Measurements from ENCODE around the gene VWF.
A peak's percentile ranks its signal among the peaks of the same experiment; 100 is the strongest.
"Not testable (repeated sequence)": the region's sequence is repeated elsewhere in the genome, so short reads cannot be mapped to it uniquely, and the experiment has no call there.

The VWF gene
- 2.1 reads per million, percentile 4 among the genes with 10 or more reads in this experiment for total RNA-seq

- DNase-seq = no peak
Measured at GRCh38 chr12:6124411-6125309, at the start of gene VWF. Gene VWF, minus strand, starts transcription at chr12:6124670. Its CDS starts 1,474 bp downstream, at chr12:6123196.

- no peak for DNase-seq
Measured at GRCh38 chr12:6172862-6173261, 48.4 kb upstream of the VWF start.

GRCh38 chr12:6172086-6172485 is 47.6 kb upstream of the VWF start:
- no peak for DNase-seq

GRCh38 chr12:6171409-6172015 is 47.0 kb upstream of the VWF start:
- DNase-seq = no peak

- no peak for DNase-seq
Measured at GRCh38 chr12:6167327-6168280, 43.1 kb upstream of the VWF start.

GRCh38 chr12:6166808-6167207 is 42.3 kb upstream of the VWF start:
- DNase-seq = no peak

GRCh38 chr12:6165395-6165794 is 40.9 kb upstream of the VWF start:
- DNase-seq = no peak

GRCh38 chr12:6163416-6164060 is 39.1 kb upstream of the VWF start:
- DNase-seq = no peak

DNA sequence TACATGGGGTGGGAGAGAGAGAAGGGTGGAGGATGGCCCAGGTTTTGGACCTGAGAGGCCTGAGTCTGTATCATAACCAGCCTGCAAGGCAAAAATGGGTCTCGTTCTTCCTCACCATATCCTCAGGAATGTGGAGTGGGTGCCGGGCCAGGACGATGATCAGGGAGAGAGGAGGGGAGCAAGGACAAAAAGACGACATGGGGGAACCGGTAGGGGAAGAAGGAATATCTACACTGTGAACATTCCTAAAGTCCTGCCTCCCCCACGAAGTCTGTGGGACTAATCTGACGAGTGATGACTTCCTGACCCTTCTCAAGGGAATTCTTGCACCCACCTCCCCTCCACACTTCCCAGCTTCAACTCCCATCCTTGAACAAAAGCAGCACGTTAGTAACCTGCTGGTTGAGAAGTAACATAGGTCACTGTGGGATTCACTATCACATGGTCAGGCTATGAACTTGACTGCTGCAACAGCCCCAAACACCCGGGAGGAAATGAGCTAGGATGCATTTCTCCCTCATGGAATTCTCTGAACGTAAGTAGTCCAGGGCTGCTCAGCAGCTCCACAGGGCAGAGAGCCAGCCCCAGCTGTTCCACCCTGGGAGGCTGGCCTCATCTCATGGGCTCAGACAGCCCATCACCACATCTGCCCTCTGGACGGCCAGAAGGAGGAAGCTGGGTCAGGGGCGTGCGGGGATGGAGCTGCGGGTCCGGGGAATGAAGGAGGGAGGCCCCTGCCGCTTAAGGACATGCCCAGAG is 36.8 kb upstream of the VWF start:
- DNase-seq = no peak

GRCh38 chr12:6160049-6160649 is 35.7 kb upstream of the VWF start:
- DNase-seq = not testable (repeated sequence)

- DNase-seq = not testable (repeated sequence)
Measured at GRCh38 chr12:6159166-6160011, 34.9 kb upstream of the VWF start.

- no peak for DNase-seq
Measured at GRCh38 chr12:6158749-6159148, 34.3 kb upstream of the VWF start.

DNA sequence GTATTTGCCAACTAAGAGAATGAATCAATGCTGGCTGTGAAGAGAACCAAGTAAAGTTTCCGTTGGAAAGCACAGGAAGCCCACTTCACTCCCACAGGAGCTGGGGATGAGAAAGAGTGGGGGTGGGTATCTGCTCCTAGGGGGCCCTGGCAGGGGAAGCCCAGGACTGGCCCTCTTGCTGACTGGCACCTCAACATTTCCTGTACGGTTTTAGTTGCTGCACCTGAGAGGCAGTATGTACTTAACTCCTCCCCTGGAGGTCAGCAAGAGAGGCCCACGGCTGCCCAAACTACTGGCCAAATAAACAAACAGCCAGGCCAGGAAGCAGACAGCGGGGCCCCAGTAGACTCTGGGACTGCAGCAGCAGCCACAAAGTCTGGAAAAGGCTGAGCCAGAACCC is 33.8 kb upstream of the VWF start:
- no peak for DNase-seq

GRCh38 chr12:6157482-6157881 is 33.0 kb upstream of the VWF start:
- DNase-seq = no peak

- no peak for DNase-seq
Measured at GRCh38 chr12:6154730-6155459, 30.4 kb upstream of the VWF start.

GRCh38 chr12:6148722-6149121 is 24.3 kb upstream of the VWF start:
- DNase-seq = not testable (repeated sequence)

- DNase-seq = no peak
Measured at GRCh38 chr12:6148061-6148460, 23.6 kb upstream of the VWF start.

DNA sequence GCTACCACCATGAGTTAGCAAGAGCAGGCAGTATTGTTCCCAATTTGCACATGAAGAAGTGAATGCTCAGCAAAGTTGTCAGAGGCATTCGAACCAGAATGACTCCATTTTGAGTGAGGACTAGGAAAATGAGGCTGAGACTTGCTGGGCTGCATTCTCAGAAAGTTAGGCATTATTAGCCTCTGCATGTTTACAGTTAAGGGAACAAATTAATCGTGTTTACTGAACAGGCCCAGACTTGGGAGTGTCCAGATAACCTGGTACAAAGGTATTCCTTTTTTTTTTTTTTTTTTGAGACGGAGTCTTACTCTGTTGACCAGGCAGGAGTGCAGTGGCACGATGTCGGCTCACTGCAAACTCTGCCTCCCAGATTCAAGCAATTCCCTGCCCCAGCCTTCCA is 22.5 kb upstream of the VWF start:
- no peak for DNase-seq

DNA sequence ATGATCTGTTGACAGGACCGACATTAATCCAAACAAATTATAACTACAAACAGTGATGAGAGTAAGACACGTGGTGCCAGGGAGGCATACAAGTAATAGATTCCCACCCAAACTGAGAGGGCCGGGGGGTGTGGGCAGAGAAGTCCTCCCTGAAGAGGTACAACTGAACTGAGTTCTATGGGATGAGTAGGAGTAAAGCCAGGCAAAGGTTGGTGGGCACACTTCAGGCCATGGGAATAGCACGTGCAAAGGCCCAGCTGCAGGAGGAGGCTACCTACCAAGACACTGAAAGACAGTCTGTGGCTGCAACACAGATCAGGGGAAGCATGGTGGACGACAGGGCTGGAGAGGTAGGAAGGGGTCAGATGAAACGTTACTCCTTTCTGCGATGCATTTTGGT is 22.0 kb upstream of the VWF start:
- DNase-seq = no peak

GRCh38 chr12:6145564-6145963 is 21.1 kb upstream of the VWF start:
- DNase-seq = no peak

Measured in effector CD4-positive, alpha-beta T cell (primary cell).